SK-N-MC (cell line): ENCODE data around the gene CMTM2.
"Not testable (repeated sequence)": the region's sequence is repeated elsewhere in the genome, so short reads cannot be mapped to it uniquely, and the experiment has no call there.

Experiments
- DNase-seq: peaks from one replicate; pipeline ENCODE4 v3.0.0-alpha.2; 2011; ENCODE audit warnings: low read depth, low spot score
- H3K27ac ChIP-seq: fragments of 200-600 bp; sonication (generic); 2 replicates; pipeline ENCODE4 v1.5.1; 2016; ENCODE audit warnings: mixed run types
- H3K36me3 ChIP-seq: fragments of 200-600 bp; sonication (generic); 2 replicates; pipeline ENCODE4 v1.6.1; 2017; ENCODE audit warnings: antibody characterized with exemption, low read length, mixed read lengths; ENCODE audit not compliant: insufficient read depth
- H3K4me3 ChIP-seq: fragments of 200-600 bp; sonication (generic); 2 replicates; pipeline ENCODE4 v1.5.1; 2016
- H3K9ac ChIP-seq: fragments of 200-600 bp; sonication (generic); 2 replicates; pipeline ENCODE4 v1.8.0; 2017; ENCODE audit warnings: mixed run types, mixed read lengths; ENCODE audit not compliant: insufficient read length
- H3K9me3 ChIP-seq: fragments of 200-600 bp; sonication (generic); 2 replicates; pipeline ENCODE4 v1.6.1; 2017; ENCODE audit warnings: low read depth, mild to moderate bottlenecking, antibody characterized with exemption, low read length, moderate library complexity, mixed read lengths
- EZH2 ChIP-seq: fragments of 200-600 bp; sonication (generic); IDR thresholded peaks from one replicate; pipeline ENCODE4 v1.6.1; 2017; ENCODE audit warnings: antibody characterized with exemption
- FOXP2 ChIP-seq: optimal IDR thresholded peaks from 2 replicates; pipeline ENCODE3; 2011; ENCODE audit warnings: mild to moderate bottlenecking, moderate library complexity; ENCODE audit not compliant: insufficient read depth; ENCODE audit errors: extremely low read length, control extremely low read depth
- POLR2AphosphoS5 ChIP-seq: IDR thresholded peaks from 2 replicates; pipeline ENCODE4 v1.6.1; 2012; ENCODE audit warnings: mild to moderate bottlenecking, low read depth, low read length, borderline replicate concordance

The CMTM2 gene

GRCh38 chr16:66605979-66606751 is 26.9 kb downstream of the CMTM2 start:
- no peak overlapping the region for H3K27ac ChIP-seq
- no peak overlapping the region for H3K9ac ChIP-seq
- peak overlapping the region; percentile 75 for H3K4me3 ChIP-seq
- TF ChIP-seq EZH2 (no peak), FOXP2 (no peak), POLR2AphosphoS5 (no peak)
- no peaks in the 10 kb centered on the region for H3K9me3 ChIP-seq
- no peak for DNase-seq
- peaks cover 11% of the 10 kb centered on the region; the same call in 1 of the 2 replicates for H3K36me3 ChIP-seq

- no peak overlapping the region for H3K4me3 ChIP-seq
- no peak overlapping the region for H3K27ac ChIP-seq
- no peak overlapping the region for H3K9ac ChIP-seq
- peak; percentile 10 for DNase-seq
- no peaks in the 10 kb centered on the region for H3K9me3 ChIP-seq
- H3K36me3 ChIP-seq: peaks cover 24% of the 10 kb centered on the region
- TF ChIP-seq FOXP2 (no peak), POLR2AphosphoS5 (no peak), EZH2 (no peak)
These were observed 29.2 kb downstream of the CMTM2 start for GRCh38 chr16:66608241-66609138.

GRCh38 chr16:66609139-66609510 is 29.9 kb downstream of the CMTM2 start:
- H3K36me3 ChIP-seq: peaks cover 27% of the 10 kb centered on the region

GRCh38 chr16:66610111-66610820 is 31.0 kb downstream of the CMTM2 start:
- Histone ChIP-seq H3K27ac (no peak overlapping the region), H3K9me3 (no peaks in the 10 kb centered on the region), H3K4me3 (no peak overlapping the region), H3K9ac (no peak overlapping the region), H3K36me3 (peaks cover 27% of the 10 kb centered on the region)
- DNase-seq: no peak
- no peak for TF ChIP-seq POLR2AphosphoS5
- no peak for TF ChIP-seq FOXP2

More at GRCh38 chr16:66609139-66609510, 29.9 kb downstream of the CMTM2 start:
- H3K27ac ChIP-seq: no peak overlapping the region
- TF ChIP-seq FOXP2 (no peak), EZH2 (no peak), POLR2AphosphoS5 (no peak)
- H3K9ac ChIP-seq: no peak overlapping the region
- H3K4me3 ChIP-seq: no peak overlapping the region
- DNase-seq: no peak
- no peaks in the 10 kb centered on the region for H3K9me3 ChIP-seq

- not testable (repeated sequence) for H3K4me3 ChIP-seq, H3K9ac ChIP-seq, H3K9me3 ChIP-seq, DNase-seq, H3K27ac ChIP-seq
- peaks cover 27% of the 10 kb centered on the region for H3K36me3 ChIP-seq
These were observed 32.6 kb downstream of the CMTM2 start for GRCh38 chr16:66611911-66612310.

- no peaks in the 10 kb centered on the region for H3K9me3 ChIP-seq
- peaks cover 27% of the 10 kb centered on the region for H3K36me3 ChIP-seq
- no peak overlapping the region for H3K9ac ChIP-seq
- no peak overlapping the region for H3K4me3 ChIP-seq
- no peak for TF ChIP-seq EZH2
- TF ChIP-seq POLR2AphosphoS5: no peak
- TF ChIP-seq FOXP2: no peak
- no peak for DNase-seq
- H3K27ac ChIP-seq: no peak overlapping the region
These were observed 33.2 kb downstream of the CMTM2 start for GRCh38 chr16:66612422-66612821.

- peaks cover 24% of the 10 kb centered on the region for H3K36me3 ChIP-seq
These were observed 35.0 kb downstream of the CMTM2 start for GRCh38 chr16:66614161-66614802.

More at GRCh38 chr16:66614161-66614802, 35.0 kb downstream of the CMTM2 start:
- DNase-seq: no peak
- Histone ChIP-seq H3K9ac (no peak overlapping the region), H3K27ac (no peak overlapping the region), H3K9me3 (no peaks in the 10 kb centered on the region), H3K4me3 (no peak overlapping the region)
- no peak for TF ChIP-seq FOXP2
- TF ChIP-seq POLR2AphosphoS5: no peak; the same call in 1 of the 2 replicates
- no peak for TF ChIP-seq EZH2
